Erythroblast (primary cell): ENCODE measurements around the gene KCNT2.
A peak's percentile ranks its signal among the peaks of the same experiment; 100 is the strongest.
"Not testable (repeated sequence)": the region's sequence is repeated elsewhere in the genome, so short reads cannot be mapped to it uniquely, and the experiment has no call there.

Experiments used
- DNase-seq, 2 experiments: peaks; one replicate each; lab custom pipeline; 2025; lab: John Stamatoyannopoulos, UW
- GATA1 ChIP-seq: IDR thresholded peaks from 2 replicates; pipeline ENCODE4 v1.6.1; 2011; ENCODE audit warnings: low read depth, mild to moderate bottlenecking, control low read depth, low read length, moderate library complexity
- POLR2A ChIP-seq: IDR thresholded peaks from 2 replicates; pipeline ENCODE4 v1.6.1; 2011; ENCODE audit warnings: mild to moderate bottlenecking, low read length

The KCNT2 gene

GRCh38 chr1:196517193-196517592 is 91.0 kb downstream of the KCNT2 start:
- no peak for TF ChIP-seq GATA1
- TF ChIP-seq POLR2A = no peak
- DNase-seq = peak; percentile 82 to 90

GRCh38 chr1:196516373-196516772 is 91.9 kb downstream of the KCNT2 start:
- TF ChIP-seq POLR2A (no peak), GATA1 (no peak)

GRCh38 chr1:196515904-196516303 is 92.3 kb downstream of the KCNT2 start:
- TF ChIP-seq POLR2A (no peak), GATA1 (no peak)
- DNase-seq = no peak

More at GRCh38 chr1:196516373-196516772, 91.9 kb downstream of the KCNT2 start:
- DNase-seq = peak; percentile 31 to 46

- DNase-seq = no peak
- TF ChIP-seq POLR2A = no peak
- no peak for TF ChIP-seq GATA1
Measured at GRCh38 chr1:196513821-196514220, 94.4 kb downstream of the KCNT2 start.

- peak in 1 of 2 experiments; percentile 14 for DNase-seq
- TF ChIP-seq GATA1 = no peak
Measured at GRCh38 chr1:196510451-196510850, 97.8 kb downstream of the KCNT2 start.

- not testable (repeated sequence) for DNase-seq
Measured at GRCh38 chr1:196504224-196504623, 104.0 kb downstream of the KCNT2 start.

GRCh38 chr1:196502437-196502836 is 105.8 kb downstream of the KCNT2 start:
- TF ChIP-seq GATA1 = no peak
- no peak for TF ChIP-seq POLR2A
- DNase-seq = no peak

GRCh38 chr1:196501760-196502428 is 106.3 kb downstream of the KCNT2 start:
- no peak for TF ChIP-seq GATA1
- no peak for TF ChIP-seq POLR2A
- no peak for DNase-seq

- TF ChIP-seq POLR2A (no peak), GATA1 (no peak)
- DNase-seq = no peak
Measured at GRCh38 chr1:196497817-196498216, 110.4 kb downstream of the KCNT2 start.

- DNase-seq = no peak
- TF ChIP-seq POLR2A (no peak), GATA1 (no peak)
Measured at GRCh38 chr1:196494766-196495165, 113.5 kb downstream of the KCNT2 start.

- no peak for TF ChIP-seq POLR2A
- TF ChIP-seq GATA1 = no peak
Measured at GRCh38 chr1:196493881-196494280, 114.4 kb downstream of the KCNT2 start.

GRCh38 chr1:196488579-196488978 is 119.7 kb downstream of the KCNT2 start:
- TF ChIP-seq POLR2A = no peak
- TF ChIP-seq GATA1 = no peak
- no peak for DNase-seq

More at GRCh38 chr1:196493881-196494280, 114.4 kb downstream of the KCNT2 start:
- no peak for DNase-seq

GRCh38 chr1:196486346-196486745 is 121.9 kb downstream of the KCNT2 start:
- no peak for TF ChIP-seq GATA1
- TF ChIP-seq POLR2A = no peak
- DNase-seq = no peak

- TF ChIP-seq GATA1 (no peak), POLR2A (no peak)
- no peak for DNase-seq
Measured at GRCh38 chr1:196481616-196482015, 126.6 kb downstream of the KCNT2 start.

- DNase-seq = peak in 1 of 2 experiments; percentile 8
Measured at GRCh38 chr1:196477262-196477661, 131.0 kb downstream of the KCNT2 start.

More at GRCh38 chr1:196477262-196477661, 131.0 kb downstream of the KCNT2 start:
- TF ChIP-seq POLR2A (no peak), GATA1 (no peak)
